ENCODE data around the gene ADGRD2. TPM values are rescaled to one million over a fixed set of nuclear protein-coding genes. Genes with fewer than 3 reads are reported as not detected.

The ADGRD2 gene
- total RNA-seq, 1 experiment from 2014 or later = 1.5 TPM

DNA sequence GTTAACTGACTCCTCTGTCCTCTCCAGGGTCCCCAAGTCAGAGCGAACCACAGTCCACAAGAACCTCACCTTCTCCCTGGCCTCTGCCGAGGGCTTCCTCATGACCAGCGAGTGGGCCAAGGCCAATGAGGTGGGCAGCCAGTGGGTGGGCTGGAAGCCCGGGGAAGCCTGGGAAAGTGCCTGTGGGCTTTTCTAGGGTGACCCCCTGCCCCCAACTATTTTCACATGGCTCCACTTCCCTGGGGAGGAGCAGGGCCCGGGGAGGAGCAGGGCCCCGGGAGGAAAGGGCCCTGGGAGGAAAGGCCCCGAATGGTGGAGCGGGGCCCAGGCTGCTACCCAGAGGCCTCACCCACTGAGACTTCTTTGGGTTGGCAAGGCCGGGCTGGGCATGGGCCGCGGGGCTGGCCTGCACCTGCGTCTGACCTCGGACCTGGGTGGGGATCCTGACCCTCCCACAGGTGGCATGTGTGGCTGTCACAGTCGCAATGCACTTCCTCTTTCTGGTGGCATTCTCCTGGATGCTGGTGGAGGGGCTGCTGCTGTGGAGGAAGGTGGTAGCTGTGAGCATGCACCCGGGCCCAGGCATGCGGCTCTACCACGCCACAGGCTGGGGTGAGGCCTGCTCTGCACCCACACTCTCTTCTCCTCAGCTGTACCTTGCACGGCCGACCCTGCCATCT is 17.9 kb downstream of the ADGRD2 start:
- H3K79me2 ChIP-seq (ENCODE audit: insufficient read depth, low read length) = no peaks in the 10 kb centered on the region
- no peak overlapping the region for H4K8ac ChIP-seq (replicated peaks; ENCODE audit: insufficient read length, low read depth, low read length)
- Mint-ChIP-seq H3K27ac (no peak overlapping the region; a peak in 1 of 7 replicates), H3K27me3 (ENCODE audit: low read depth) (peaks cover 8% of the 10 kb centered on the region), H3K9me3 (no peaks in the 10 kb centered on the region), H3K36me3 (ENCODE audit: insufficient read depth in 1 of 3, low read depth in 3 of 3) (no peaks in the 10 kb centered on the region), H3K4me3 (no peak overlapping the region), H3K4me1 (no peaks in the 10 kb centered on the region)
- DNase-seq = no peak
- H3K18ac ChIP-seq (ENCODE audit: insufficient read length, low read depth, low read length) = no peak overlapping the region
- no peaks in the 10 kb centered on the region for H4K20me1 ChIP-seq (ENCODE audit: control insufficient read depth, insufficient read depth, insufficient read length)
- H3K23ac ChIP-seq (ENCODE audit: insufficient read length, low read depth, low read length) = no peak overlapping the region
- no peak overlapping the region for H2BK120ac ChIP-seq (ENCODE audit: low read depth, low read length, poor library complexity, severe bottlenecking)
- no peak overlapping the region for H2AFZ ChIP-seq (ENCODE audit: low read length)
- WGBS (ENCODE audit: extremely low coverage, insufficient read length, low lambda C conversion rate) = no CpG with 5 or more reads among the region's 19 CpGs
- TF ChIP-seq, protein P1, sequence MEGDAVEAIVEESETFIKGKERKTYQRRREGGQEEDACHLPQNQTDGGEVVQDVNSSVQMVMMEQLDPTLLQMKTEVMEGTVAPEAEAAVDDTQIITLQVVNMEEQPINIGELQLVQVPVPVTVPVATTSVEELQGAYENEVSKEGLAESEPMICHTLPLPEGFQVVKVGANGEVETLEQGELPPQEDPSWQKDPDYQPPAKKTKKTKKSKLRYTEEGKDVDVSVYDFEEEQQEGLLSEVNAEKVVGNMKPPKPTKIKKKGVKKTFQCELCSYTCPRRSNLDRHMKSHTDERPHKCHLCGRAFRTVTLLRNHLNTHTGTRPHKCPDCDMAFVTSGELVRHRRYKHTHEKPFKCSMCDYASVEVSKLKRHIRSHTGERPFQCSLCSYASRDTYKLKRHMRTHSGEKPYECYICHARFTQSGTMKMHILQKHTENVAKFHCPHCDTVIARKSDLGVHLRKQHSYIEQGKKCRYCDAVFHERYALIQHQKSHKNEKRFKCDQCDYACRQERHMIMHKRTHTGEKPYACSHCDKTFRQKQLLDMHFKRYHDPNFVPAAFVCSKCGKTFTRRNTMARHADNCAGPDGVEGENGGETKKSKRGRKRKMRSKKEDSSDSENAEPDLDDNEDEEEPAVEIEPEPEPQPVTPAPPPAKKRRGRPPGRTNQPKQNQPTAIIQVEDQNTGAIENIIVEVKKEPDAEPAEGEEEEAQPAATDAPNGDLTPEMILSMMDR (conservative IDR thresholded peaks at IDR 0.05) = no peak
- no peak overlapping the region for H3K56ac ChIP-seq (ENCODE audit: insufficient read length, low read depth, low read length)
- H3K79me1 ChIP-seq (ENCODE audit: insufficient read depth, low read depth, low read length, poor library complexity, severe bottlenecking) = no peaks in the 10 kb centered on the region
- no peaks in the 10 kb centered on the region for H3K23me2 ChIP-seq (ENCODE audit: insufficient read length, low read depth, low read length, poor library complexity, severe bottlenecking)
- no peak overlapping the region for H3K4me2 ChIP-seq (ENCODE audit: insufficient read depth, insufficient read length, low read length)
- no peak overlapping the region for H2BK15ac ChIP-seq (ENCODE audit: low read depth, low read length)
- H2AK5ac ChIP-seq (ENCODE audit: insufficient read length, low read length) = no peak overlapping the region
- H2BK12ac ChIP-seq (ENCODE audit: insufficient read length, low read depth, low read length) = no peak overlapping the region
- no peak overlapping the region for H3K9ac ChIP-seq (ENCODE audit: extremely low read depth, insufficient read length, low read length)
- H3K14ac ChIP-seq (ENCODE audit: insufficient read depth, low read length) = no peak overlapping the region; the same call in 1 of the 2 replicates
- no peak overlapping the region for H2BK20ac ChIP-seq (ENCODE audit: low read depth, low read length, poor library complexity, severe bottlenecking)
- H3K27me3 ChIP-seq (ENCODE audit: insufficient read depth, low read length) = no peaks in the 10 kb centered on the region
- no peaks in the 10 kb centered on the region for H3K4me1 ChIP-seq (ENCODE audit: insufficient read depth, low read length)
- H3K27ac ChIP-seq (ENCODE audit: insufficient read length, low read depth, low read length) = no peak overlapping the region
- no peak overlapping the region for H4K91ac ChIP-seq (ENCODE audit: insufficient read length, low read depth, low read length)
- H3T11ph ChIP-seq (ENCODE audit: low read length) = no peak overlapping the region
- no peak overlapping the region for H2BK5ac ChIP-seq (ENCODE audit: insufficient read length, low read length)
- no peak overlapping the region for H3K4ac ChIP-seq (ENCODE audit: low read depth, low read length)
- no peaks in the 10 kb centered on the region for H3K9me3 ChIP-seq (ENCODE audit: control insufficient read depth, low read depth, low read length)
- H4K5ac ChIP-seq (ENCODE audit: insufficient read length, low read depth, low read length) = no peak overlapping the region

All from H9 (cell line).